ENCODE results near the gene PARD3B.

DNA sequence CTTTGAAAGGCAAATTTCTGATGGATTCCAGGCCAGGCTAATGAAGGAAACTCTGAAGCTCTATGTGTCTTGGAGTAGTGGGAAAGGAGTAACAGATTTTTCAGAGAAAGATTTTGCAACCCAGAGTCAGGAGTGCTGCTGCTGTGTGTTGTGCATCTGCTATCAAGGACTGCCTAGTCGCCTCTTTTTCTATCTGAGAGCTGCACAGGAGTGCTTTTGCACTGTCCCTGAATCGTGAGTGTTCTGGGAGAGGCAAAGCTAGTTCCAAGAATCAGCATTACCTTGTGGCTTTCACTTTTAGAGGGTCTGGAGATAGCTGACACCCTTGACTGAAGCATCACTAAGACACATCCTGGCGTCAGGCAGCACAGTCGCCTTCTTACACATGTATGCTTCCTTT lies 336.4 kb downstream of the PARD3B start:
- TF ChIP-seq POLR2A (IDR thresholded peaks at IDR 0.05; ENCODE audit: low read length) (no peak), GATA1 (IDR thresholded peaks at IDR 0.05; ENCODE audit: low read depth, low read length) (no peak)

All from erythroblast (primary cell).